Parathyroid adenoma (tissue), 2 donors: ENCODE results near the gene BLOC1S5.

Experiments
- H2AFZ ChIP-seq: fragments of 300-600 bp; sonication (generic); one replicate; pipeline ENCODE4 v1.7.0; 2017; ENCODE audit warnings: antibody characterized with exemption, mild to moderate bottlenecking
- H3K27ac ChIP-seq: fragments of 300-600 bp; sonication (generic); one replicate; pipeline ENCODE4 v1.7.0; 2017
- H3K27me3 ChIP-seq: fragments of 300-600 bp; sonication (generic); one replicate; pipeline ENCODE4 v1.7.0; 2017; ENCODE audit warnings: low read length; ENCODE audit not compliant: control insufficient read depth, insufficient read depth
- H3K36me3 ChIP-seq: fragments of 300-600 bp; sonication (generic); one replicate; pipeline ENCODE4 v1.7.0; 2017; ENCODE audit warnings: low read length; ENCODE audit not compliant: control insufficient read depth, insufficient read depth
- H3K4me1 ChIP-seq: fragments of 300-600 bp; sonication (generic); one replicate; pipeline ENCODE4 v1.7.0; 2017; ENCODE audit warnings: control low read depth
- H3K4me2 ChIP-seq: fragments of 300-600 bp; sonication (generic); one replicate; pipeline ENCODE4 v1.7.0; 2017; ENCODE audit warnings: low read length
- H3K4me3 ChIP-seq: fragments of 300-600 bp; sonication (generic); one replicate; pipeline ENCODE4 v1.7.0; 2017; ENCODE audit warnings: low read depth, low read length
- H3K79me2 ChIP-seq: fragments of 300-600 bp; sonication (generic); one replicate; pipeline ENCODE4 v1.7.0; 2017; ENCODE audit warnings: control low read depth
- H3K9ac ChIP-seq: fragments of 300-600 bp; sonication (generic); one replicate; pipeline ENCODE4 v1.7.0; 2017; ENCODE audit warnings: mild to moderate bottlenecking
- H3K9me3 ChIP-seq: fragments of 300-600 bp; sonication (generic); one replicate; pipeline ENCODE4 v1.7.0; 2017; ENCODE audit warnings: low read length; ENCODE audit not compliant: control insufficient read depth
- TF ChIP-seq, protein P1 (sequence below): fragments of 300-600 bp; sonication (generic); IDR thresholded peaks from one replicate; pipeline ENCODE4 v1.7.0; 2017; ENCODE audit warnings: antibody characterized with exemption, mild to moderate bottlenecking
- donor health status: primary hyperparathyroidism.

Gene BLOC1S5

DNA sequence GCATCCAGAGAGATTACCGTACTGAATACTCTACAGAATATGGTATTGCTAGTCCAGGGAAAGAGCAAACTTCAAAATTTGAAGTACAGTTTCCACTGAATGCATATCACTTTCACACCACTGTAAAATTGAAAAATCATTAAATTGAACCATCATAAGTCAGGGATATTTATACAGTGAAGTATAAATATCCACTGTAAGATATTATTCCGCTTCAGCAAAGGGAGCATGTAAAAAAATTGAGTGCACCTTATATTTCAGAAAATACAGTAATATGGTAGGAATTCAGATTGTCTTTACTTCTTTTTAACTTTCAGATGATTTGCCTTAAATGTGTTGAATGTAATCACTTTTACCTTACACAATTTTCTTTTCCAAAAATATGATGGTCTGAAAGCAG lies 92.7 kb downstream of the BLOC1S5 start:
- TF ChIP-seq, protein P1, sequence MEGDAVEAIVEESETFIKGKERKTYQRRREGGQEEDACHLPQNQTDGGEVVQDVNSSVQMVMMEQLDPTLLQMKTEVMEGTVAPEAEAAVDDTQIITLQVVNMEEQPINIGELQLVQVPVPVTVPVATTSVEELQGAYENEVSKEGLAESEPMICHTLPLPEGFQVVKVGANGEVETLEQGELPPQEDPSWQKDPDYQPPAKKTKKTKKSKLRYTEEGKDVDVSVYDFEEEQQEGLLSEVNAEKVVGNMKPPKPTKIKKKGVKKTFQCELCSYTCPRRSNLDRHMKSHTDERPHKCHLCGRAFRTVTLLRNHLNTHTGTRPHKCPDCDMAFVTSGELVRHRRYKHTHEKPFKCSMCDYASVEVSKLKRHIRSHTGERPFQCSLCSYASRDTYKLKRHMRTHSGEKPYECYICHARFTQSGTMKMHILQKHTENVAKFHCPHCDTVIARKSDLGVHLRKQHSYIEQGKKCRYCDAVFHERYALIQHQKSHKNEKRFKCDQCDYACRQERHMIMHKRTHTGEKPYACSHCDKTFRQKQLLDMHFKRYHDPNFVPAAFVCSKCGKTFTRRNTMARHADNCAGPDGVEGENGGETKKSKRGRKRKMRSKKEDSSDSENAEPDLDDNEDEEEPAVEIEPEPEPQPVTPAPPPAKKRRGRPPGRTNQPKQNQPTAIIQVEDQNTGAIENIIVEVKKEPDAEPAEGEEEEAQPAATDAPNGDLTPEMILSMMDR, result no peak
- Histone ChIP-seq H3K4me1 (no peaks in the 10 kb centered on the region), H3K27me3 (no peaks in the 10 kb centered on the region)

DNA sequence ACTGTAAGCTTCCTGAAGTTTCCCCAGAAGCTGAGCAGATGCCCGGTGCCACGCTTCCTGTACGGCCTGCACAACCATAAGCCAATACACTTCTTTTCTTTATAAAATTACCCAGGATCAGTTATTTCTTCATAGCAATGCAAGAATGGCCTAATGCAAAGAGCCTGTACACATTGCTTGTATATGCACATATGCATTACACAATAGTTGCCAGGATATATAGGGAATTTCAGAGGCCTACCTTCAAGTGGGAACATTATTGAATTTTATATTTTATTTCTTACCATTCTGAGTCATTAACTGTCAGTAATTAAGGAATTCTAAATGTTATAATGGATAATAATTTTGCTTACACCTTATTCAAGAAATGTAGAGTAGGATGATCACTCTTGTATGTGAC lies 93.6 kb downstream of the BLOC1S5 start:
- no peaks in the 10 kb centered on the region for H3K79me2 ChIP-seq
- no peak overlapping the region for H3K27ac ChIP-seq
- H3K27me3 ChIP-seq, result no peaks in the 10 kb centered on the region
- H3K4me3 ChIP-seq, result no peak overlapping the region
- no peak overlapping the region for H2AFZ ChIP-seq
- TF ChIP-seq, protein P1, result no peak
- no peak overlapping the region for H3K9ac ChIP-seq
- no peak overlapping the region for H3K4me2 ChIP-seq
- H3K4me1 ChIP-seq, result no peaks in the 10 kb centered on the region
- no peaks in the 10 kb centered on the region for H3K36me3 ChIP-seq
- no peaks in the 10 kb centered on the region for H3K9me3 ChIP-seq

More for the DNA sequence above, 92.7 kb downstream of the BLOC1S5 start:
- H3K9ac ChIP-seq, result no peak overlapping the region
- H3K9me3 ChIP-seq, result no peaks in the 10 kb centered on the region
- H2AFZ ChIP-seq, result no peak overlapping the region
- H3K36me3 ChIP-seq, result no peaks in the 10 kb centered on the region
- no peak overlapping the region for H3K27ac ChIP-seq
- no peaks in the 10 kb centered on the region for H3K79me2 ChIP-seq
- no peak overlapping the region for H3K4me3 ChIP-seq
- H3K4me2 ChIP-seq, result no peak overlapping the region
